Dermis blood vessel endothelial cell (primary cell): ENCODE results near the gene PAPOLB. TPM values are rescaled to one million over a fixed set of nuclear protein-coding genes. Genes with fewer than 3 reads are reported as not detected.

ENCODE experiments used
- DNase-seq: peaks from one replicate; pipeline ENCODE4 v3.0.0; 2010
- total RNA-seq: library from RNA; depleted of rRNA; stranded (reverse); fragments of >200 nt; gene quantifications from 2 replicates; pipeline ENCODE4 v1.2.3, GENCODE V29; 2014

Gene PAPOLB
- total RNA-seq, 1 donor from 2014 or later, result 0.34 TPM

GRCh38 chr7:4820405-4820966 is 41.3 kb downstream of the PAPOLB start:
- DNase-seq, result no peak

DNA sequence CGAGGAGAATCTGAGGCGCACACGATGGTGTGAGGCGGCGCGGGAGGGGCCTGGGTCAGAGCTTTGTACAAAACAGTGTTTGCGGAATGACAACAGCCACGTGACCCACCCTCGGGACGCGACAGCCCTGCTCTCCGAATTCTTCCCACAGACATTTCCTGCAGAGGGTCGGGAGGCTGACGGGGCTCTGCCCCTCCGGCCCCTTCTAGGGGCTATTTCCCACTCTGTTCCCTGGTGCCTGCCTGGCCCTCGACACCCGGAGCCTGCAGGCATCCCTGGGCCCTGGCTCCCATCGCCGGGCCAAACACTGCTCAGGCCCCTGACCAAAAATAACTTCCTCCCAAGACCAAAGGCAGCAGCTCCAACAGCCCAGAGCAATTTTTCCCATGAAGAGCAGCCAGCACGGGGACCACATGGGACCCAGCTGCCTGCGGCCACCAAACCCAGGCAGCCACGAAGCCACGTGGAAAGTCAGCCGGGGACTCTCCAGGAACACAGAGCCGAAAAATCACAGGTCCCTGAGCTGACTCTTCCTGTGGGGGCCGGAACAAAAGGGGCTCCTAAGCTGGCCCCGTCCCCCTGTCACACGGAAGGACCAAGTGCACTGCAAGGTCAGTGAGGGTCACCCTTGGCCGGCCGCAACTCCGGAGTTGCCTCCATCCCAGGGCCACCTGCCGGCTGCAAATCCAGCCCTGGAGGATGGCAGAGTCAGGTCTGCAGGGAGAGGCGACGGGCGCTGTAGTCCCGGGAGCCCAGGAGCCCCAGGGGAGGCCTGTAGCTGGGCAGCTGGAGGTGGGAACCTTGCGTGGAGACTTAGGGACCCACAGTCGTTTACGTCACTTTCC is 42.0 kb downstream of the PAPOLB start:
- DNase-seq, result no peak

DNA sequence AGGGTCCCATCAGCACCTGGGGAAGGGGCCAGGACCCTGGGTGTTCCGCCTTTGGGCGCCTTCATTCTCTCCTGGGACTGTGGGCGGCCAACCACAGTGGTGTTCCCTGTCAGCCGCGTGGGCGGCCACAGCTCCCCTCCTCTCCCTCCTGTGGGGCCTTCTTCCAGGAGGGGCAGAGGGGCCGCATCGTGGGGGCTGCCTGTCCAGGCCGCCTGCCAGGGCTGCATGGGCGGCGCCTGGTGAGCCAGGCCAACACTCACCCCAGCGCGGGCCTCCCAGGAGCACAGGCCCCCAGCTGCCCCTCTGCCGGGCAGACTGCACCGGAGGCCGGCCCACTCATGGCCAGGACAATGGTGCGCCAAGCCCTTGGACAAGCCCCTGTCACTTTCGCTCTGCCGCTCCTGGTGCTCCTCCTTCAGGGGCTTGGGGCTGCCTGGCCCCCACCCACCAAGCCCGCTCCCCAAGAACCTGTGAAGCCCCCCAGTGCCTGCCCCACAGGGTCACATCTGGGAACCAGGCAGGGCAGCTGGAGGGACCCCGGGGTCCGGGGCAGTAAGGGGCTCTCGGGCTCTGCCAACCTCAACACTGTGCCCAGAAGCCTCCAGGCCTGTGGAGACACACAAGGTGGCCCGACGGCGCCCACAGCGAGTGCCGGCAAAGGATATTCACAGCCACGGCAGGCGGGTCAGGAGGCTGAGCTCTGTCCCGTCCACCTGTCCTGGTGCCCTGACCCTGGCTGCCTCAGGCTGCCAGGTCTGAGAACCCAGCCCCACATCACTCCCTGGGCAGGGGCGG is 43.6 kb downstream of the PAPOLB start:
- no peak for DNase-seq

DNA sequence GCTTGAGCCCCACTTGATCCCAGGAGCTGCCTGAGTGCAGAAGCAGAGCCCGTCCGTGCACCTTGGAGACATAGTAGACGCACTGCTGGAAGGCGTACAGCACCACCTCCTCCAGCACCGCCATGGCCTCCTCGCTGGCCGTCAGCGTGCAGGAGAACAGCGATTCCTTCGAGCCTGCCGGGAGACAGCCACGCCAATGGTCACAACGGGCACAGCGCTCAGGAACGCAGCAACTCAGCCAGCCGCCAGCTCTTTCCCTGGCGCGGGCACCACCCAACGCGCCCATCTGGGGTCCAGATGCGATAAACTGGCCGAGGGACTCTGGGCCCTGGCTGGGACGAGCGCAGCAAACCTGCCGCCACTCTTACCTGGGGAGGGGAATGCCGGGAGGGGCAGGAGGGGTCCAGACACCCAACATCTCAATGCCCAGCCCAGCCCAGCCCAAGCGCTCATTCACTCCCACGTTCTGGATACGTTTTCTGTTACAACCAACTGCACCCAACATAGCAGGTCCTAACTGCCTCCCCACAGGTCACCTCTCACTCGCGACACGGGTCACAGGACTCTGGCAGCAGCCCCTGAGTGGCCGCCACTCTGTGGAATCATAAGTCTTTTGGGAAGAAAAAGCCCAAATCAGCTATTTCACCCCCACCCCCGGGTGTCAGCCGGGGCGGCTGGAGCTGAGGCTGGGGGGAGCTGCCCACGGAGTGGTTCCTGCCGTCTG is 44.5 kb downstream of the PAPOLB start:
- no peak for DNase-seq

GRCh38 chr7:4816419-4817080 is 45.3 kb downstream of the PAPOLB start:
- DNase-seq, result no peak

GRCh38 chr7:4815609-4816418 is 46.0 kb downstream of the PAPOLB start:
- no peak for DNase-seq

- no peak for DNase-seq
Measured at GRCh38 chr7:4815121-4815520, 46.7 kb downstream of the PAPOLB start.

- DNase-seq, result no peak
Measured at GRCh38 chr7:4814433-4814832, 47.4 kb downstream of the PAPOLB start.

DNA sequence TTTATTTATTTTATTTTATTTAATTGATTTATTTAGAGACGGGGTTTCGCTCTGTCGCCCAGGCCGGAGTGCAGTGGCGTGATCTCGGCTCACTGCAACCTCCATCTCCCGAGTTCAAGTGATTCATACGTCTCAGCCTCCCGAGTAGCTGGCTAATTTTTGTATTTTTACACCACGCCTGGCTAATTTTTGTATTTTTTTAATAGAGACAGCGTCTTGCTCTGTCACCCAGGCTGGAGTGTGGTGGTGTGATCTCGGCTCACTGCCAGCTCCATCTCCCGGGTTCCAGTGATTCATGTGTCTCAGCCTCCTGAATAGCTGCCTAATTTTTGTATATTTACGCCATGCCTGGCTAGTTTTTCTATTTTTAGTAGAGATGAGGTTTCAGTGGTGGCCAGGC is 52.2 kb downstream of the PAPOLB start:
- no peak for DNase-seq

GRCh38 chr7:4809091-4809591 is 52.7 kb downstream of the PAPOLB start:
- DNase-seq, result no peak

GRCh38 chr7:4808565-4808964 is 53.3 kb downstream of the PAPOLB start:
- no peak for DNase-seq

GRCh38 chr7:4808026-4808425 is 53.8 kb downstream of the PAPOLB start:
- DNase-seq, result no peak

Other genes starting within 250 kb of the PAPOLB start
- gene FOXK1, start 179.7 kb downstream of the PAPOLB start, total RNA-seq, result 25.9 and 37.7 TPM in 2 replicates
- gene AP5Z1, start 86.4 kb downstream of the PAPOLB start, total RNA-seq, result 28.3 and 32.3 TPM in 2 replicates
- gene RADIL, start 21.7 kb upstream of the PAPOLB start, total RNA-seq, result 3.9 and 4.1 TPM in 2 replicates
- gene MMD2, start 97.2 kb upstream of the PAPOLB start, total RNA-seq, result not detected in 2 replicates
- 8.7 and 10.1 TPM in 2 replicates for gene RBAK, start 183.8 kb upstream of the PAPOLB start, total RNA-seq